ENCODE results near the gene ROR2.

- TF ChIP-seq EP300 (IDR thresholded peaks at IDR 0.05): no peak
- no peak for TF ChIP-seq CTCF (IDR thresholded peaks at IDR 0.05)
- TF ChIP-seq POLR2A (IDR thresholded peaks at IDR 0.05): no peak
Measured at GRCh38 chr9:91628892-91629291, 321.1 kb downstream of the ROR2 start.
